Adrenal gland (tissue), 5 donors: Measurements from ENCODE around the gene SREBF2.

Experiments
- POLR2A ChIP-seq, 2 donors: fragments of 450-650 bp; IDR thresholded peaks; one replicate each; pipeline ENCODE4 v1.6.1; 2017; ENCODE audit warnings: antibody characterized with exemption in 2 of 2, mild to moderate bottlenecking in 2 of 2, moderate library complexity in 1 of 2
- TF ChIP-seq, protein P1 (sequence below), 6 experiments: fragments of 450-650 bp in 4 of 6; fragments of 200-600 bp in 2 of 6; sonication (generic) in 1 of 6; IDR thresholded peaks; 1 replicate in 5 of 6; 2 replicates in 1 of 6; pipeline versions ENCODE4 v1.5.1 to v1.8.0; 2016 to 2021; ENCODE audit warnings: antibody characterized with exemption in 6 of 6, mild to moderate bottlenecking in 2 of 6, moderate library complexity in 1 of 6
- donor health status: DM: no; HTN: no; CAD: no.

- TF ChIP-seq, protein P1, sequence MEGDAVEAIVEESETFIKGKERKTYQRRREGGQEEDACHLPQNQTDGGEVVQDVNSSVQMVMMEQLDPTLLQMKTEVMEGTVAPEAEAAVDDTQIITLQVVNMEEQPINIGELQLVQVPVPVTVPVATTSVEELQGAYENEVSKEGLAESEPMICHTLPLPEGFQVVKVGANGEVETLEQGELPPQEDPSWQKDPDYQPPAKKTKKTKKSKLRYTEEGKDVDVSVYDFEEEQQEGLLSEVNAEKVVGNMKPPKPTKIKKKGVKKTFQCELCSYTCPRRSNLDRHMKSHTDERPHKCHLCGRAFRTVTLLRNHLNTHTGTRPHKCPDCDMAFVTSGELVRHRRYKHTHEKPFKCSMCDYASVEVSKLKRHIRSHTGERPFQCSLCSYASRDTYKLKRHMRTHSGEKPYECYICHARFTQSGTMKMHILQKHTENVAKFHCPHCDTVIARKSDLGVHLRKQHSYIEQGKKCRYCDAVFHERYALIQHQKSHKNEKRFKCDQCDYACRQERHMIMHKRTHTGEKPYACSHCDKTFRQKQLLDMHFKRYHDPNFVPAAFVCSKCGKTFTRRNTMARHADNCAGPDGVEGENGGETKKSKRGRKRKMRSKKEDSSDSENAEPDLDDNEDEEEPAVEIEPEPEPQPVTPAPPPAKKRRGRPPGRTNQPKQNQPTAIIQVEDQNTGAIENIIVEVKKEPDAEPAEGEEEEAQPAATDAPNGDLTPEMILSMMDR (IDR thresholded peaks at IDR 0.05), result no peak
- no peak for TF ChIP-seq POLR2A (IDR thresholded peaks at IDR 0.05)
Measured at GRCh38 chr22:41912338-41913039, 79.6 kb downstream of the SREBF2 start.
